ENCODE measurements around the gene DCLRE1C.
A peak's percentile ranks its signal among the peaks of the same experiment; 100 is the strongest.
"Not testable (repeated sequence)": the region's sequence is repeated elsewhere in the genome, so short reads cannot be mapped to it uniquely, and the experiment has no call there.

- TF ChIP-seq CTCF (IDR thresholded peaks at IDR 0.05): peak in 3 of 4 experiments; percentile 10 to 45 (median 32)
- TF ChIP-seq POLR2AphosphoS5 (IDR thresholded peaks at IDR 0.05): peak; percentile 35
- TF ChIP-seq POLR2A (IDR thresholded peaks at IDR 0.05): not testable (repeated sequence)
These were observed 37.3 kb upstream of the DCLRE1C start for GRCh38 chr10:14991035-14991749.

Measured in prostate gland (tissue), 2 donors.